ENCODE measurements around the gene TCERG1L. TPM values are rescaled to one million over a fixed set of nuclear protein-coding genes. Genes with fewer than 3 reads are reported as not detected.

Gene TCERG1L
- total and polyA plus RNA-seq, 4 donors: 0.02 to 0.09 (median 0.08) TPM; not detected in 1

DNA sequence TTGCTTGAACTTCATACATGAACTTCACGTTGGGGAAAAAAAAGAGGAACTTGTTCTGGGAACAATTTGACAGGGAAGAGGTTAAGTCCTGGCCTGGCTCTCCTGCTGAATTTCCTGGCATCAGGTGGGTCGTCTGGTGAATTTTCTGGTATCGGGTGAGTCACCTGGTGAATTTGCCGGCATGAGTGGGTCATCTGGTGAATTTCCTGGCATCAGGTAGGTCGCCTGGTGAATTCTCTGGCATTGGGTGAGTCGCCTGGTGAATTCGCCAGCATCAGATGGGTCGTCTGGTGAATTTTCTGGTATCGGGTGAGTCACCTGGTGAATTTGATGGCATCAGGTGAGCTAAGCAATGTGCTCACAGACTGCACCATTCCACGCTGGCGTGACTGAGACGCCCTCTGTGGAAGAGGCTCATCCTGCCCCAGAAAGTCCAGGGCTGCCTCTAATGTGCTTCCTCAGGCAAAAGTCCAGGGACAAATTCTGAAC lies 255.4 kb downstream of the TCERG1L start:
- TF ChIP-seq, protein P1, sequence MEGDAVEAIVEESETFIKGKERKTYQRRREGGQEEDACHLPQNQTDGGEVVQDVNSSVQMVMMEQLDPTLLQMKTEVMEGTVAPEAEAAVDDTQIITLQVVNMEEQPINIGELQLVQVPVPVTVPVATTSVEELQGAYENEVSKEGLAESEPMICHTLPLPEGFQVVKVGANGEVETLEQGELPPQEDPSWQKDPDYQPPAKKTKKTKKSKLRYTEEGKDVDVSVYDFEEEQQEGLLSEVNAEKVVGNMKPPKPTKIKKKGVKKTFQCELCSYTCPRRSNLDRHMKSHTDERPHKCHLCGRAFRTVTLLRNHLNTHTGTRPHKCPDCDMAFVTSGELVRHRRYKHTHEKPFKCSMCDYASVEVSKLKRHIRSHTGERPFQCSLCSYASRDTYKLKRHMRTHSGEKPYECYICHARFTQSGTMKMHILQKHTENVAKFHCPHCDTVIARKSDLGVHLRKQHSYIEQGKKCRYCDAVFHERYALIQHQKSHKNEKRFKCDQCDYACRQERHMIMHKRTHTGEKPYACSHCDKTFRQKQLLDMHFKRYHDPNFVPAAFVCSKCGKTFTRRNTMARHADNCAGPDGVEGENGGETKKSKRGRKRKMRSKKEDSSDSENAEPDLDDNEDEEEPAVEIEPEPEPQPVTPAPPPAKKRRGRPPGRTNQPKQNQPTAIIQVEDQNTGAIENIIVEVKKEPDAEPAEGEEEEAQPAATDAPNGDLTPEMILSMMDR (IDR thresholded peaks at IDR 0.05; ENCODE audit: control extremely low read depth, extremely low read depth): no peak
- Histone ChIP-seq H3K27me3 (ENCODE audit: control insufficient read depth in 3 of 3, insufficient read depth in 3 of 3, low read length in 2 of 3) (no peaks in the 10 kb centered on the region), H3K36me3 (ENCODE audit: control insufficient read depth in 4 of 4, insufficient read depth in 4 of 4, low read length in 4 of 4) (no peaks in the 10 kb centered on the region), H3K9me3 (ENCODE audit: control insufficient read depth in 4 of 4, insufficient read depth in 3 of 4, low read length in 3 of 4) (peaks cover 0 to 5% (median 2%) of the 10 kb centered on the region in 4 donors), H3K4me1 (ENCODE audit: control insufficient read depth in 5 of 5, insufficient read depth in 5 of 5, low read length in 5 of 5) (no peaks in the 10 kb centered on the region), H3K27ac (ENCODE audit: low read depth in 1 of 2, low read length in 1 of 2) (no peak overlapping the region), H3K9ac (ENCODE audit: insufficient read depth in 1 of 2, low read length in 2 of 2) (no peak overlapping the region), H3K4me3 (no peak overlapping the region)
- DNase-seq (no peak), ATAC-seq (ENCODE audit: insufficient read depth, low FRiP score) (no peak)
- WGBS, 2 donors: 73 to 74% methylated on average over 12 of the region's 12 CpGs

DNA sequence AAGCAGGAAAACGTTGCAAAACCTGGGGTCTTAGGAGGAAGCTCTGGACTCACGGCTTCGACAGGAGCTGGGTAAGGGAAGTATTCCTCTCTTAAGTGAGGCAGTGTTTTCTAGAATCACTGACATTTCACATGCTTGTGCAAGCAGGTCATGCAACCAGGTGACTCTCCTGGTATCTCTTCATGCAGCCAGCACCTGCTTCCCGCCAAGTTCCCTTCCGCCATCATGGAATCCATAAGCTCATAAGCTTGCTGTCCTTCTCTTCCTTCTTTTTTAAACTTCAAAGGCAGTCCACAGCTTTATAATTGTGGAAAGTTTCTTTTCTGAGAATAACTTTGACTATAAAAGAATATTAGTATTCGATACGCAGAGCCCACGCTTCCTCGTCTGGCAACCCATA lies 256.1 kb downstream of the TCERG1L start:
- Histone ChIP-seq H3K9ac (ENCODE audit: insufficient read depth in 1 of 2, low read length in 2 of 2) (no peak overlapping the region), H3K4me3 (no peak overlapping the region), H3K9me3 (ENCODE audit: control insufficient read depth in 4 of 4, insufficient read depth in 3 of 4, low read length in 3 of 4) (peaks cover 0 to 6% (median 2%) of the 10 kb centered on the region in 4 donors), H3K4me1 (ENCODE audit: control insufficient read depth in 5 of 5, insufficient read depth in 5 of 5, low read length in 5 of 5) (no peaks in the 10 kb centered on the region), H3K27me3 (ENCODE audit: control insufficient read depth in 3 of 3, insufficient read depth in 3 of 3, low read length in 2 of 3) (no peaks in the 10 kb centered on the region), H3K36me3 (ENCODE audit: control insufficient read depth in 4 of 4, insufficient read depth in 4 of 4, low read length in 4 of 4) (no peaks in the 10 kb centered on the region), H3K27ac (ENCODE audit: low read depth in 1 of 2, low read length in 1 of 2) (no peak overlapping the region)
- DNase-seq (no peak), ATAC-seq (ENCODE audit: insufficient read depth, low FRiP score) (no peak)
- TF ChIP-seq, protein P1 (IDR thresholded peaks at IDR 0.05; ENCODE audit: control extremely low read depth, extremely low read depth): no peak
- 81 to 82% methylated on average over 9 of the region's 9 CpGs for WGBS, 2 donors

GRCh38 chr10:131053192-131053591 lies 258.3 kb downstream of the TCERG1L start:
- TF ChIP-seq, protein P1 (IDR thresholded peaks at IDR 0.05; ENCODE audit: control extremely low read depth, extremely low read depth): no peak
- ATAC-seq (ENCODE audit: insufficient read depth, low FRiP score): no peak
- Histone ChIP-seq H3K9ac (ENCODE audit: insufficient read depth in 1 of 2, low read length in 2 of 2) (no peak overlapping the region), H3K4me3 (no peak overlapping the region), H3K36me3 (ENCODE audit: control insufficient read depth in 4 of 4, insufficient read depth in 4 of 4, low read length in 4 of 4) (no peaks in the 10 kb centered on the region), H3K27ac (ENCODE audit: low read depth in 1 of 2, low read length in 1 of 2) (no peak overlapping the region), H3K4me1 (ENCODE audit: control insufficient read depth in 5 of 5, insufficient read depth in 5 of 5, low read length in 5 of 5) (no peaks in the 10 kb centered on the region), H3K27me3 (ENCODE audit: control insufficient read depth in 3 of 3, insufficient read depth in 3 of 3, low read length in 2 of 3) (no peaks in the 10 kb centered on the region), H3K9me3 (ENCODE audit: control insufficient read depth in 4 of 4, insufficient read depth in 3 of 4, low read length in 3 of 4) (peaks cover 0 to 6% (median 0%) of the 10 kb centered on the region in 4 donors)
- DNase-seq: no peak
- 69 to 74% methylated on average over 2 of the region's 2 CpGs for WGBS, 2 donors

All from lung (tissue), 12 donors.